Motor neuron (in vitro differentiated cells): Measurements from ENCODE around the gene DIRAS1. TPM values are rescaled to one million over a fixed set of nuclear protein-coding genes. Genes with fewer than 3 reads are reported as not detected.

ENCODE experiments used
- ATAC-seq, 8 experiments: fragments of 200-7000 bp; cut with Tn5 transposase; replicated peaks in 6 of 8; 2 replicates each; pipeline ENCODE4 v1.8.0; 2021; ENCODE audit warnings: mild to moderate bottlenecking in 8 of 8, moderate library complexity in 8 of 8
- H3K27ac ChIP-seq, 2 donors: fragments of 250-450 bp; sonication (Bioruptor Pico); 2 replicates each; pipeline ENCODE4 v1.9.0; 2021; ENCODE audit warnings: antibody characterized with exemption in 2 of 2, mild to moderate bottlenecking in 2 of 2, moderate library complexity in 1 of 2
- H3K4me1 ChIP-seq, 2 donors: fragments of 250-450 bp; sonication (Bioruptor Pico); replicated peaks in 1 of 2; 2 replicates each; pipeline ENCODE4 v1.6.1; 2021; ENCODE audit warnings: antibody characterized with exemption in 2 of 2, mild to moderate bottlenecking in 2 of 2, moderate library complexity in 1 of 2
- H3K4me3 ChIP-seq, 5 donors: fragments of 250-450 bp; sonication (Bioruptor Pico); 2 replicates each; pipeline ENCODE4 v1.9.0; 2021; ENCODE audit warnings: antibody characterized with exemption in 5 of 5, mild to moderate bottlenecking in 5 of 5, moderate library complexity in 4 of 5
- WGBS, 10 experiments: fragments of 450-650 bp; shearing (Covaris generic); methylation state at CpG; one replicate each; pipeline ENCODE4 v1.0.0; 2022; 5-methylcytosine and 5-hydroxymethylcytosine counted together
- in situ Hi-C, 9 experiments: fragments of 400-800 bp; cut with MboI; loops; one replicate each; pipeline ENCODE4 v1.15.0; 2021; ENCODE audit warnings: low sequenced_read_pairs in 9 of 9, low pct_unique_long_range_greater_than_20kb in 2 of 9; ENCODE audit not compliant: unreplicated experiment in 9 of 9
- total RNA-seq, 8 experiments: library from RNA; unstranded; fragments of 300-600 nt; gene quantifications; 2 replicates each; pipeline versions ENCODE4 v1.2.3 to v1.2.4, GENCODE V29; 2022

The DIRAS1 gene
- total RNA-seq, 8 experiments from 2014 or later = 0.15 to 17.5 (median 9.0) TPM

DNA sequence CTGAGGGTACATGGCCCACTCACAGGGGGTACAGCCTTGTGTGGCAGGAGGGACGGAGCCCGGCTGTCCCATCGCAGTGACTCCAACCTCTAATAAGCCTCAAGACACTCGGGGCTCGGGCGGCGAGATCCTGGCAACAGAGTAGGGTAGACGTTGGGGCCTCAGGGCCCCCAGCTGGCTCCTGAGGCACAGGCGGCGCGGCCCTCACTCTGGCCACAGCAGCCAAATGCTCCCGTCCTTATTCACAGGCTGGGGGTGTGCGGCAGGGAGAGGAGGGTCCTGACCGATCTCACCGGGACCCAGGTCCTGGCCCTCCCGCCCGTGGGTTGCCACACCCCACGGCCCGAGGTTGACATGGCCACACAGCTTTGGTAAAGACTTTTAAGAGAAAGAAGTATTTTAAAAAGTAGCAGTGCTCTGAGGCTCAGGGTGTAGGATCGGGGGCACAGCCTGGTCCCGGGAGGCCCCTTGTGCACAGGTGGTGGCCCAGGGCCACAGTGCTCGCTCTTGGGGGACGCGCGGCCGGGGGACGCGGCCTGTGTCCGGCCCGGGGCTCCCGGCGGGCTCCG lies 11.1 kb upstream of the DIRAS1 start:
- Histone ChIP-seq H3K27ac (no peak overlapping the region), H3K4me3 (no peak overlapping the region), H3K4me1 (peaks cover 14 to 16% of the 10 kb centered on the region in 2 donors)
- WGBS, 10 experiments = 87 to 100% (median 96%) methylated on average over 2 to 8 of the region's 33 CpGs; no CpG with 5 or more reads in 6 of the 10 experiments
- no peak for ATAC-seq
- in situ Hi-C loops = no loop called here

- peak in 3 of 8 experiments; percentile 26 to 82 (median 64) for ATAC-seq
- no peak overlapping the region for H3K27ac ChIP-seq
Measured at GRCh38 chr19:2731181-2731995, 10.2 kb upstream of the DIRAS1 start.

DNA sequence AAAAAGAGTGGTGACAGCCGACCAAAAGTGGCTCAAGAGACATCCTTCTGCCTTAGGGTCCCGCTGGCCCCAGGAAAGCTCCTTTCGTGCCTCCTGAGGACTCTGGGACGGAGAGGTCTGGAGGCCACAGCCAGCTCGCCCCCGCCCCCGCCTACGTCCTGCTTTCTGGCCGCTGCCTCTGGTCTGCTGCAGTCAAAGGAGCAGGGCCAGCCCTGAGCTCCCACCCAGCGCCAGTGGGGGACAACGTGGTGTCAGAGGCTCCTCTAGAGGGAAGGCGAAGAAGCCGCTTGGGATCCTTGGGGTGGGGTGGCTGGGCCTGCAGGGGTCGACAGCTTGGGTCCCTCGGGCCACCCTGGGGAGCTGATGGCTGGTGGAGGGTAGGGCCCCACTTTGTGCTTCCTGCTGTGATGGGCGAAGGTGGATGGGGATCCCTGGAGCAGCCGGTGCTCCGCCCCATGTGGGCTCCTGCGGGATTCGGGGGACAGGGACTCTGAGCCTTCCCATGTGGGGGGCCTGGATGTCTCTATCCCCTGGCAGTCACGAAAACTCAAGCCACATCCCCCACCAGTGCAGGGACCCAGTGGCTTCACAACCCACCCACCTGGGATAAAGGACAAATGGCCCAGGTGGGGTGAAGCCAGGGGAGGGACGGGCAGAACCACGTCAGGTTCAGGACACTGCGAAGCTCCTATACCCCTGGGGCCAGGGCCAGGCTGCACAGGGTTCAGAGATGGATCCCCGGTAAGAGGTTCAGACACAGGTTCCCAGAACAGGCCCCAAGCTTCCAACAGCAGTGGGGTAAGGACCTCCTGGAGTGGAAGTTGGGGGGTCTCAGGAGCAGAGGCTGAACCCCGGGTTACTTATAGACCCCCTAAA lies 9.0 kb upstream of the DIRAS1 start:
- H3K27ac ChIP-seq = no peak overlapping the region
- 80 to 100% (median 80%) methylated on average over 1 to 2 of the region's 26 CpGs; no CpG with 5 or more reads in 6 of the 10 experiments for WGBS, 10 experiments
- no peak overlapping the region for H3K4me3 ChIP-seq
- in situ Hi-C loops = no loop called here
- peaks cover 14 to 16% of the 10 kb centered on the region in 2 donors for H3K4me1 ChIP-seq
- ATAC-seq = no peak

More at GRCh38 chr19:2731181-2731995, 10.2 kb upstream of the DIRAS1 start:
- Histone ChIP-seq H3K4me3 (no peak overlapping the region), H3K4me1 (peaks cover 14 to 16% of the 10 kb centered on the region in 2 donors)
- WGBS, 10 experiments = 63 to 100% (median 82%) methylated on average over 2 to 4 of the region's 41 CpGs; no CpG with 5 or more reads in 6 of the 10 experiments
- in situ Hi-C loops = no loop called here

GRCh38 chr19:2728783-2729387 lies 7.7 kb upstream of the DIRAS1 start:
- Histone ChIP-seq H3K27ac (no peak overlapping the region), H3K4me1 (peaks cover 5 to 13% of the 10 kb centered on the region in 2 donors), H3K4me3 (no peak overlapping the region)
- WGBS, 10 experiments = 78 to 90% (median 84%) methylated on average over 2 to 4 of the region's 23 CpGs; no CpG with 5 or more reads in 6 of the 10 experiments
- in situ Hi-C loops = no loop called here
- peak in 1 of 8 experiments; percentile 12 for ATAC-seq

DNA sequence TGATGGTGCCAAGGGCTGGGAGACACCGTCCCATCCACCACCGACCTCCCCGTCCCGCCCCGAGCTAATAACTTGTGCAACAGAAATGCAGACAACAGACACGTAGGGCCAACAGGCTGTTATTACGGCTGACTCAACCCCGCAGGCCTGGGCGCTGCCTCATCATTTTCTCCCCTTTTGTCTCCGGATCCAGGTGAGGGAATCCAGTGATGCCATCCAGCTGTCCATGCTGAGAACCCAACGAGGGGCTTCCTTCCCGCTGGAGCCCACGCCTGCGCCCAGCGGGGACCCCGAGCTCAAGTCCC lies 6.4 kb upstream of the DIRAS1 start:
- no peak for ATAC-seq
- H3K4me1 ChIP-seq = peaks cover 7 to 18% of the 10 kb centered on the region in 2 donors
- WGBS, 10 experiments = 0 to 86% (median 43%) methylated on average over 1 to 10 of the region's 16 CpGs; no CpG with 5 or more reads in 6 of the 10 experiments
- no peak overlapping the region for H3K4me3 ChIP-seq
- no peak overlapping the region for H3K27ac ChIP-seq
- in situ Hi-C loops = no loop called here

DNA sequence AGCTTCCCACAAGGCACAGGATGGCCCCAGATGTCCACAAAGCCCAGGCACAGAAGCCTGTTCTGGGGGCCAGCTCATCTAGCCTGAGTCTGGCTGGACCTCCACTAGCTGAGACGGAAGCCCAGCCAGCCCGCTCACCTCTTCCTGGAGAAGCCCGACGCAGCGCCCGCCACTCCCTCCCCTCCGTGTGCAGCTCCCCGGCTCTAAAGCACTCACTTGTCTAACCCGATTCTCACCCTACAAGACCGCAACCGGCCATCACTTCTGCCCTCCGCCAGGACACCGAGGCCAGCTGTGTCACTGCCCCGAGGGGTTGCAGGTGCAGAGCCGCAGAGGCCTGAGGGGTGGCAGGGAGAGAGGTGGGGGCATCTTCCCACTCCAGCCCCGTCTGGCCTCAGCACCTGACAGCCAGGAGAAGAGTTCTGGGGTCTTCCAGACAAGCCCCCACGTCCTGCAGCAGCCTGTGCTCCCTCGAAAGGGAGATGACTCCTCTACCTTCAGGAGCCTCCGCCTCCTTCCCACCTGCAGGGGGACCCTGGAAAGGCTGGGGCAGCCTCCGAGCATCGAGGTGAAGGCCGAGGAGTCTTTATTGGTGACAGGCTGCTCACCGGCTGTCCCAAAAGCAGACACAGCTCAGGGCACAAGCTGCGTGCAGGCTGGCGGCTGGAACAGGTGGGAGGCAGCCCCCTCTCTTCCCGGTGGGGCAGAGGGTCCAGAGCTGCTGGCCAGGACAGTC lies 5.9 kb upstream of the DIRAS1 start:
- in situ Hi-C loops = no loop called here
- WGBS, 10 experiments = 0 to 80% (median 12%) methylated on average over 2 to 8 of the region's 26 CpGs; no CpG with 5 or more reads in 6 of the 10 experiments
- peaks cover 7 to 17% of the 10 kb centered on the region in 2 donors for H3K4me1 ChIP-seq
- no peak overlapping the region for H3K27ac ChIP-seq
- no peak overlapping the region for H3K4me3 ChIP-seq
- ATAC-seq = peak in 1 of 8 experiments; percentile 1

GRCh38 chr19:2726160-2726855 lies 5.1 kb upstream of the DIRAS1 start:
- WGBS, 10 experiments = 65 to 100% (median 82%) methylated on average over 1 to 4 of the region's 15 CpGs; no CpG with 5 or more reads in 6 of the 10 experiments
- no peak for ATAC-seq
- Histone ChIP-seq H3K4me3 (no peak overlapping the region), H3K27ac (no peak overlapping the region), H3K4me1 (peaks cover 9 to 14% of the 10 kb centered on the region in 2 donors)
- in situ Hi-C loops = no loop called here

- 0 to 80% (median 30%) methylated on average over 1 to 2 of the region's 7 CpGs; no CpG with 5 or more reads in 6 of the 10 experiments for WGBS, 10 experiments
- in situ Hi-C loops = no loop called here
- no peak overlapping the region for H3K4me3 ChIP-seq
- ATAC-seq = no peak
- H3K4me1 ChIP-seq = peaks cover 18% of the 10 kb centered on the region in 2 donors
- no peak overlapping the region for H3K27ac ChIP-seq
Measured at GRCh38 chr19:2724148-2724557, 3.0 kb upstream of the DIRAS1 start.

DNA sequence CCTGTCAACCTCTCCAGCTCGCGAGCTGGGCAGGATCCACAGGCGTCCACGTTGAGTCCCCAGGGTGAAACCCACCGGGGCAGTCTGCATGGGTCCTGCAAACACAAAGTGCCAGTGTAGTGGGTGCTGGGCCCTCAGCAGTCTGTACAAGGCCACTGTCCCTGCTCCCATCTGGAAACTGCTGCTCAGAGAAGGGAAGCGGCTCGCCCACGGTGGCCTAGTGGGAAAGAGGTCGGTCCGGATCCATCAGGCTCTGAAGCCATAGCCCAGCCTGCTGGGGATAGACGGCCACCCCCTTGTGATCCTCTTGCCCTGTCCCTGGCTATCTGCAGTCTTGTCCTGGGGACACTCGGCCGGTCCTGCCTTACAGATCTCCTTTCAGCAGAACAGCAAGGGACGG lies 2.6 kb upstream of the DIRAS1 start:
- in situ Hi-C loops = no loop called here
- 30 to 100% (median 70%) methylated on average over 1 to 2 of the region's 14 CpGs; no CpG with 5 or more reads in 5 of the 10 experiments for WGBS, 10 experiments
- ATAC-seq = no peak
- Histone ChIP-seq H3K4me1 (peaks cover 18% of the 10 kb centered on the region in 2 donors), H3K27ac (peak overlapping the region in 1 of 2 donors; percentile 33), H3K4me3 (no peak overlapping the region)

GRCh38 chr19:2723345-2723715 lies 2.2 kb upstream of the DIRAS1 start:
- H3K4me1 ChIP-seq = peaks cover 18% of the 10 kb centered on the region in 2 donors
- H3K4me3 ChIP-seq = no peak overlapping the region
- H3K27ac ChIP-seq = peak overlapping the region in 1 of 2 donors; percentile 33
- WGBS, 10 experiments = 77% methylated on average over 6 of the region's 13 CpGs; no CpG with 5 or more reads in 9 of the 10 experiments
- in situ Hi-C loops = no loop called here
- ATAC-seq = no peak

DNA sequence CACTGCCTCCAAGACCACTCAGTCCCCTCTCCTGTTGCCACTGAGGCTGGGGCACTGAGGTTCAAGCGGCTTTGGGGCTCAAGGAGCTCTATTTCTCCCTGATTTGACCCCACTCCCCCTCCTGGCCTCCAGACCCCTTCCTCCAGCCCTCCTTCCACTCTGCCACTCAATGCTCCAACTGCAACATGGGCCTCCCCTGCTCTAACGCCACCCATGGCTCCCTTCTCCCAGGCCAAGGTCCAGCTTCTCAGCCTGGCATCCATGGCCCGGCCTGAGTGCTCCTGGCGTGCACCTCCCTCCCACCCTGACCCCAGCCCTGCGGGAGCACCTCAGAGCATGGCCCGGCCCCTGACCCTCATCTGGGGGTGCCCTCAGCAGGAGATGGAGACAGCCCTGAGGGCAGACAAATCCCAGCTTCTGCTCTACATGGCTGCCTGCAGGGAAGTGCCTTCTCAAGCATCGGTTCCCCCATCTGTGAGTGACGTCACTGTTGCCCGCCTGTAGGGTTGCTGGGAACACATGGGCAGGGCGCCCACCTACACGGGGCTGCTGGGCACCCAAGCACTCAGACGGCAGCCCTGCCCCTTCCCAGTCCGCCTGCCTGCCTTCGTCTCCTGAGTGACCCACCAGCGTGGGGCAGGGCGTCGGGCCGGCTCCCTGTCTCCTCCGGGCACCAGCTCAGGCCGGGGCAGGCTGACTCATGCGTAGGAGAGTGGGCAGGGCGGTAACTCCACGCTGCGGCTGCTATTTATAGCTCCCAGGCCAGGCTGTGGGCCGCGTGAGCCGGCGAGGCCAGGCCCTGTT lies 1.6 kb upstream of the DIRAS1 start:
- no peak overlapping the region for H3K4me3 ChIP-seq
- WGBS, 10 experiments = 21 to 100% (median 67%) methylated on average over 1 to 13 of the region's 28 CpGs; no CpG with 5 or more reads in 7 of the 10 experiments
- peaks cover 18% of the 10 kb centered on the region in 2 donors for H3K4me1 ChIP-seq
- ATAC-seq = peak; percentile 73 to 96 (median 80)
- H3K27ac ChIP-seq = no peak overlapping the region
- in situ Hi-C loops = no loop called here
